ENCODE measurements around the gene CD36. TPM values are rescaled to one million over a fixed set of nuclear protein-coding genes. Genes with fewer than 3 reads are reported as not detected.

The CD36 gene
- total and polyA plus RNA-seq, 2 experiments from 2014 or later, result 0.40 to 1.8 TPM

DNA sequence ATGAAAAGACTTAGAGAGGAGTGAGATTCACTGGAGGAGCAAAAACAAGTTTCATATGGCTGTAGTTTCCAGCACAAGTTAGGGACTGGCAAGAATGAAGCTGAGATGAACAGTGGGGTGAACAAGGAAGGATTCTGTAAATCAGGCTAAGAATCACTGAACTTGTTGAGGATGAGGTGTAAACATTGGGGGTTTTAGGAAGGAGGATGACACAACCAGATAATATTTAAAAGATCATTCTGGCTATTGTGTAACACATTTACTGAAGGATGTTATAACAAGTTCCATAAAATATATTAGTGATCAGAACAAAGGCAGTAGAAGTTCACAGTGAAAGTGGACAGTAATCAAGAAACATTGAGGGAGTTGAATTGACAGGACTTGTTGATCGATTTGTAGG, 68.9 kb downstream of the CD36 start (continued):
- TF ChIP-seq, protein P1, sequence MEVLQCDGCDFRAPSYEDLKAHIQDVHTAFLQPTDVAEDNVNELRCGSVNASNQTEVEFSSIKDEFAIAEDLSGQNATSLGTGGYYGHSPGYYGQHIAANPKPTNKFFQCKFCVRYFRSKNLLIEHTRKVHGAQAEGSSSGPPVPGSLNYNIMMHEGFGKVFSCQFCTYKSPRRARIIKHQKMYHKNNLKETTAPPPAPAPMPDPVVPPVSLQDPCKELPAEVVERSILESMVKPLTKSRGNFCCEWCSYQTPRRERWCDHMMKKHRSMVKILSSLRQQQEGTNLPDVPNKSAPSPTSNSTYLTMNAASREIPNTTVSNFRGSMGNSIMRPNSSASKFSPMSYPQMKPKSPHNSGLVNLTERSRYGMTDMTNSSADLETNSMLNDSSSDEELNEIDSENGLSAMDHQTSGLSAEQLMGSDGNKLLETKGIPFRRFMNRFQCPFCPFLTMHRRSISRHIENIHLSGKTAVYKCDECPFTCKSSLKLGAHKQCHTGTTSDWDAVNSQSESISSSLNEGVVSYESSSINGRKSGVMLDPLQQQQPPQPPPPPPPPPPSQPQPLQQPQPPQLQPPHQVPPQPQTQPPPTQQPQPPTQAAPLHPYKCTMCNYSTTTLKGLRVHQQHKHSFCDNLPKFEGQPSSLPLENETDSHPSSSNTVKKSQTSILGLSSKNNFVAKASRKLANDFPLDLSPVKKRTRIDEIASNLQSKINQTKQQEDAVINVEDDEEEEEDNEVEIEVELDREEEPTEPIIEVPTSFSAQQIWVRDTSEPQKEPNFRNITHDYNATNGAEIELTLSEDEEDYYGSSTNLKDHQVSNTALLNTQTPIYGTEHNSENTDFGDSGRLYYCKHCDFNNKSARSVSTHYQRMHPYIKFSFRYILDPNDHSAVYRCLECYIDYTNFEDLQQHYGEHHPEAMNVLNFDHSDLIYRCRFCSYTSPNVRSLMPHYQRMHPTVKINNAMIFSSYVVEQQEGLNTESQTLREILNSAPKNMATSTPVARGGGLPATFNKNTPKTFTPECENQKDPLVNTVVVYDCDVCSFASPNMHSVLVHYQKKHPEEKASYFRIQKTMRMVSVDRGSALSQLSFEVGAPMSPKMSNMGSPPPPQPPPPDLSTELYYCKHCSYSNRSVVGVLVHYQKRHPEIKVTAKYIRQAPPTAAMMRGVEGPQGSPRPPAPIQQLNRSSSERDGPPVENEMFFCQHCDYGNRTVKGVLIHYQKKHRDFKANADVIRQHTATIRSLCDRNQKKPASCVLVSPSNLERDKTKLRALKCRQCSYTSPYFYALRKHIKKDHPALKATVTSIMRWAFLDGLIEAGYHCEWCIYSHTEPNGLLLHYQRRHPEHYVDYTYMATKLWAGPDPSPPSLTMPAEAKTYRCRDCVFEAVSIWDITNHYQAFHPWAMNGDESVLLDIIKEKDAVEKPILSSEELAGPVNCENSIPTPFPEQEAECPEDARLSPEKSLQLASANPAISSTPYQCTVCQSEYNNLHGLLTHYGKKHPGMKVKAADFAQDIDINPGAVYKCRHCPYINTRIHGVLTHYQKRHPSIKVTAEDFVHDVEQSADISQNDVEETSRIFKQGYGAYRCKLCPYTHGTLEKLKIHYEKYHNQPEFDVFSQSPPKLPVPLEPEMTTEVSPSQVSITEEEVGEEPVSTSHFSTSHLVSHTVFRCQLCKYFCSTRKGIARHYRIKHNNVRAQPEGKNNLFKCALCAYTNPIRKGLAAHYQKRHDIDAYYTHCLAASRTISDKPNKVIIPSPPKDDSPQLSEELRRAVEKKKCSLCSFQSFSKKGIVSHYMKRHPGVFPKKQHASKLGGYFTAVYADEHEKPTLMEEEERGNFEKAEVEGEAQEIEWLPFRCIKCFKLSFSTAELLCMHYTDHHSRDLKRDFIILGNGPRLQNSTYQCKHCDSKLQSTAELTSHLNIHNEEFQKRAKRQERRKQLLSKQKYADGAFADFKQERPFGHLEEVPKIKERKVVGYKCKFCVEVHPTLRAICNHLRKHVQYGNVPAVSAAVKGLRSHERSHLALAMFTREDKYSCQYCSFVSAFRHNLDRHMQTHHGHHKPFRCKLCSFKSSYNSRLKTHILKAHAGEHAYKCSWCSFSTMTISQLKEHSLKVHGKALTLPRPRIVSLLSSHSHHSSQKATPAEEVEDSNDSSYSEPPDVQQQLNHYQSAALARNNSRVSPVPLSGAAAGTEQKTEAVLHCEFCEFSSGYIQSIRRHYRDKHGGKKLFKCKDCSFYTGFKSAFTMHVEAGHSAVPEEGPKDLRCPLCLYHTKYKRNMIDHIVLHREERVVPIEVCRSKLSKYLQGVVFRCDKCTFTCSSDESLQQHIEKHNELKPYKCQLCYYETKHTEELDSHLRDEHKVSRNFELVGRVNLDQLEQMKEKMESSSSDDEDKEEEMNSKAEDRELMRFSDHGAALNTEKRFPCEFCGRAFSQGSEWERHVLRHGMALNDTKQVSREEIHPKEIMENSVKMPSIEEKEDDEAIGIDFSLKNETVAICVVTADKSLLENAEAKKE (CRISPR knock-in tag; IDR thresholded peaks at IDR 0.05), result no peak
- TF ChIP-seq, protein P2, sequence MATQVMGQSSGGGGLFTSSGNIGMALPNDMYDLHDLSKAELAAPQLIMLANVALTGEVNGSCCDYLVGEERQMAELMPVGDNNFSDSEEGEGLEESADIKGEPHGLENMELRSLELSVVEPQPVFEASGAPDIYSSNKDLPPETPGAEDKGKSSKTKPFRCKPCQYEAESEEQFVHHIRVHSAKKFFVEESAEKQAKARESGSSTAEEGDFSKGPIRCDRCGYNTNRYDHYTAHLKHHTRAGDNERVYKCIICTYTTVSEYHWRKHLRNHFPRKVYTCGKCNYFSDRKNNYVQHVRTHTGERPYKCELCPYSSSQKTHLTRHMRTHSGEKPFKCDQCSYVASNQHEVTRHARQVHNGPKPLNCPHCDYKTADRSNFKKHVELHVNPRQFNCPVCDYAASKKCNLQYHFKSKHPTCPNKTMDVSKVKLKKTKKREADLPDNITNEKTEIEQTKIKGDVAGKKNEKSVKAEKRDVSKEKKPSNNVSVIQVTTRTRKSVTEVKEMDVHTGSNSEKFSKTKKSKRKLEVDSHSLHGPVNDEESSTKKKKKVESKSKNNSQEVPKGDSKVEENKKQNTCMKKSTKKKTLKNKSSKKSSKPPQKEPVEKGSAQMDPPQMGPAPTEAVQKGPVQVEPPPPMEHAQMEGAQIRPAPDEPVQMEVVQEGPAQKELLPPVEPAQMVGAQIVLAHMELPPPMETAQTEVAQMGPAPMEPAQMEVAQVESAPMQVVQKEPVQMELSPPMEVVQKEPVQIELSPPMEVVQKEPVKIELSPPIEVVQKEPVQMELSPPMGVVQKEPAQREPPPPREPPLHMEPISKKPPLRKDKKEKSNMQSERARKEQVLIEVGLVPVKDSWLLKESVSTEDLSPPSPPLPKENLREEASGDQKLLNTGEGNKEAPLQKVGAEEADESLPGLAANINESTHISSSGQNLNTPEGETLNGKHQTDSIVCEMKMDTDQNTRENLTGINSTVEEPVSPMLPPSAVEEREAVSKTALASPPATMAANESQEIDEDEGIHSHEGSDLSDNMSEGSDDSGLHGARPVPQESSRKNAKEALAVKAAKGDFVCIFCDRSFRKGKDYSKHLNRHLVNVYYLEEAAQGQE (IDR thresholded peaks at IDR 0.05; ENCODE audit: unreplicated experiment), result no peak
- TF ChIP-seq NANOG (IDR thresholded peaks at IDR 0.05; ENCODE audit: borderline replicate concordance), result no peak

DNA sequence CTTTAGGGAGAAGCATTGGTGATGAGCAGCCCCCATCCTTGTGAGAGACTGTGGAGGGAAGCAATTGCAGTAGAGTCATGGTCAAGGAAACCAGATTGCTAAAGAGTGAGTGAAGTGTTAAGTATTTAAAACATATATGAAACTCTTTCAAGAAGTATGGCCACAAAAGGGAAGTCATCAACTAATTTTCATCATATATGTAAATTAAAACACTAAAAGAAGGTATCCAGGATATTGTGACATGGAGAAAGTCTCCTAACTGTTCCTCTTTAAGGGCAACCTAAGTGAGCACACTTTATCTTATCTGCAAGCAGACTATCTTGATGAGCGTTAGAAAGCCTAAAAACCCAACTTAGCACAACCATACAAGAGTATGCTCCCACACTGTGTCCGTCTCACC, 69.7 kb downstream of the CD36 start:
- Histone ChIP-seq H3K27me3 (ENCODE audit: insufficient read depth) (no peaks in the 10 kb centered on the region), H3K9me2 (ENCODE audit: insufficient read depth) (peaks cover 10% of the 10 kb centered on the region; the same call in 1 of the 2 replicates), H3K4me1 (ENCODE audit: insufficient read depth) (no peaks in the 10 kb centered on the region), H3K79me2 (replicated peaks; ENCODE audit: insufficient read depth) (no peaks in the 10 kb centered on the region), H3F3A (replicated peaks; ENCODE audit: low read depth) (no peaks in the 10 kb centered on the region), H3K27ac (ENCODE audit: low read depth) (no peak overlapping the region), H3K4me2 (no peak overlapping the region), H3K4me3 (no peak overlapping the region), H2AFZ (no peak overlapping the region), H4K20me1 (replicated peaks; ENCODE audit: insufficient read depth) (no peaks in the 10 kb centered on the region), H3K36me3 (ENCODE audit: insufficient read depth) (no peaks in the 10 kb centered on the region)
- peaks cover 7% of the 10 kb centered on the region; the same call in 2 of the 3 replicates for H3K4me1 Mint-ChIP-seq
- H3K4me3 Mint-ChIP-seq, result no peak overlapping the region
- no peak for DNase-seq (ENCODE audit: low spot score)
- TF ChIP-seq, protein P3, sequence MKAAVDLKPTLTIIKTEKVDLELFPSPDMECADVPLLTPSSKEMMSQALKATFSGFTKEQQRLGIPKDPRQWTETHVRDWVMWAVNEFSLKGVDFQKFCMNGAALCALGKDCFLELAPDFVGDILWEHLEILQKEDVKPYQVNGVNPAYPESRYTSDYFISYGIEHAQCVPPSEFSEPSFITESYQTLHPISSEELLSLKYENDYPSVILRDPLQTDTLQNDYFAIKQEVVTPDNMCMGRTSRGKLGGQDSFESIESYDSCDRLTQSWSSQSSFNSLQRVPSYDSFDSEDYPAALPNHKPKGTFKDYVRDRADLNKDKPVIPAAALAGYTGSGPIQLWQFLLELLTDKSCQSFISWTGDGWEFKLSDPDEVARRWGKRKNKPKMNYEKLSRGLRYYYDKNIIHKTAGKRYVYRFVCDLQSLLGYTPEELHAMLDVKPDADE (IDR thresholded peaks at IDR 0.05), result no peak
- TF ChIP-seq POLR2AphosphoS5 (IDR thresholded peaks at IDR 0.05; ENCODE audit: low read depth) (no peak), EZH2 (IDR thresholded peaks at IDR 0.05; ENCODE audit: low read depth, unreplicated experiment) (no peak)
- H3K9me3 Mint-ChIP-seq, result peaks cover 13% of the 10 kb centered on the region
- H3K27ac Mint-ChIP-seq, result no peak overlapping the region
- ATAC-seq, result no peak
- peaks cover 8% of the 10 kb centered on the region for H3K36me3 Mint-ChIP-seq (ENCODE audit: low read depth)
- peaks cover 2% of the 10 kb centered on the region for H3K27me3 Mint-ChIP-seq (ENCODE audit: insufficient read depth, low read depth, poor library complexity)
